SK-N-SH (cell line): Measurements from ENCODE around the gene C1orf159.

Experiments
- CTCF ChIP-seq: fragments of 200-600 bp; sonication (generic); IDR thresholded peaks from 2 replicates; pipeline ENCODE4 v1.6.1; 2017; ENCODE audit warnings: antibody characterized with exemption, mild to moderate bottlenecking, moderate library complexity
- EP300 ChIP-seq, 2 experiments: IDR thresholded peaks; 2 replicates each; pipeline versions ENCODE4 v1.4.0 to v1.6.1; 2012; ENCODE audit warnings: borderline replicate concordance in 1 of 2, low read depth in 1 of 2, low read length in 1 of 2
- MAX ChIP-seq: IDR thresholded peaks from 2 replicates; pipeline ENCODE4 v1.4.0; 2012; ENCODE audit warnings: low read depth
- TAF1 ChIP-seq: IDR thresholded peaks from 2 replicates; pipeline ENCODE4 v1.6.1; 2012; ENCODE audit warnings: low read depth, mild to moderate bottlenecking, low read length, moderate library complexity, borderline replicate concordance

GRCh38 chr1:1118011-1118875 is 2.4 kb upstream of the C1orf159 start:
- no peak for TF ChIP-seq TAF1
- no peak for TF ChIP-seq MAX
- no peak for TF ChIP-seq CTCF
- TF ChIP-seq EP300 (IDR thresholded peaks at IDR 0.05; ENCODE audit: borderline replicate concordance in 1 of 2, low read depth in 1 of 2, low read length in 1 of 2): no peak
